GM18526 (cell line): ENCODE measurements around the gene DPPA5.
A peak's percentile ranks its signal among the peaks of the same experiment; 100 is the strongest.

ENCODE experiments used
- POLR2A ChIP-seq: IDR thresholded peaks from 3 replicates; pipeline ENCODE4 v1.6.1; 2011; ENCODE audit not compliant: insufficient read length; ENCODE audit errors: extremely low read depth

The DPPA5 gene

GRCh38 chr6:73325656-73326055 lies 28.4 kb downstream of the DPPA5 start:
- no peak for TF ChIP-seq POLR2A

GRCh38 chr6:73323323-73323722 lies 30.8 kb downstream of the DPPA5 start:
- TF ChIP-seq POLR2A: no peak

- TF ChIP-seq POLR2A: no peak
Observed at GRCh38 chr6:73314577-73315492, 39.2 kb downstream of the DPPA5 start.

- TF ChIP-seq POLR2A: peak; percentile 74
Observed at GRCh38 chr6:73309785-73310502, 44.1 kb downstream of the DPPA5 start.

- no peak for TF ChIP-seq POLR2A
Observed at GRCh38 chr6:73309535-73309784, 44.6 kb downstream of the DPPA5 start.

GRCh38 chr6:73308712-73309534 lies 45.2 kb downstream of the DPPA5 start:
- TF ChIP-seq POLR2A: no peak
